Measurements from ENCODE around the gene FGFBP2.

FGFBP2 gene

DNA sequence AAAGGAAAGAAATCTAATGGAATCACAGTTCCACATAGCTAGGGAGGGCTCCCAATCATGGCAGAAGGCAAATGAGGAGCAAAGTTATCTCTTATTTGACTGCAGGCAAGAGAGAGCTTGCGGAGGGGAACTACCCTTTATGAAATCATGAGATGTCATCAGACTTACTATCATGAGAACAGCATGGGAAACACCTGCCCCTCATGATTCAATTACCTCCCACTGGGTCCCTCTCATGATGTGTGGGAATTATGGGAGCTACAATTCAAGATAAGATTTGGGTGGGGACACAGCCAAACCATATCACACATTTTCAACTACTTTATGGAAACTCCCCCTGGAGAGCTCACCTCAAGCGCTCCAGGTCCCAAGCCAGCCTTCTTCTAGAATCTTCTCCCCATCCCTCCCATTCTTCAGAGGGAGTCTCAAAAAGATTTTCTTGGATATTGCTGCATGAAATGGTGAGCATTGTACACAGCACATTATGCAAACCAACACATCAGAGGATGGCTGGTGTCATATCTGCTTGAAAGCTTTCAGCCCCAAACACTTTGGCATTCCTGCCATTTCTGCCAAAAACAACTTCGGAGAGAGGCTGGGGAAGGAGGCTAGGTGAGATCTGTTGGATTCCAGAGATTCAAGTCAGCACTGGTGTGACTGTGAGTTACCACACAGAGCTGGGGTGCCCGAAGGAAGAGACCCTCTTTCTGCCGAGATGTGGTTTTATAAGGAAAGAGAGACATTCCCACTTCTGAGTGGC, 31.3 kb downstream of the FGFBP2 start:
- TF ChIP-seq, protein P1, sequence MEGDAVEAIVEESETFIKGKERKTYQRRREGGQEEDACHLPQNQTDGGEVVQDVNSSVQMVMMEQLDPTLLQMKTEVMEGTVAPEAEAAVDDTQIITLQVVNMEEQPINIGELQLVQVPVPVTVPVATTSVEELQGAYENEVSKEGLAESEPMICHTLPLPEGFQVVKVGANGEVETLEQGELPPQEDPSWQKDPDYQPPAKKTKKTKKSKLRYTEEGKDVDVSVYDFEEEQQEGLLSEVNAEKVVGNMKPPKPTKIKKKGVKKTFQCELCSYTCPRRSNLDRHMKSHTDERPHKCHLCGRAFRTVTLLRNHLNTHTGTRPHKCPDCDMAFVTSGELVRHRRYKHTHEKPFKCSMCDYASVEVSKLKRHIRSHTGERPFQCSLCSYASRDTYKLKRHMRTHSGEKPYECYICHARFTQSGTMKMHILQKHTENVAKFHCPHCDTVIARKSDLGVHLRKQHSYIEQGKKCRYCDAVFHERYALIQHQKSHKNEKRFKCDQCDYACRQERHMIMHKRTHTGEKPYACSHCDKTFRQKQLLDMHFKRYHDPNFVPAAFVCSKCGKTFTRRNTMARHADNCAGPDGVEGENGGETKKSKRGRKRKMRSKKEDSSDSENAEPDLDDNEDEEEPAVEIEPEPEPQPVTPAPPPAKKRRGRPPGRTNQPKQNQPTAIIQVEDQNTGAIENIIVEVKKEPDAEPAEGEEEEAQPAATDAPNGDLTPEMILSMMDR (conservative IDR thresholded peaks at IDR 0.05; ENCODE audit: low read depth, low read length), result no peak
- no peak for DNase-seq (ENCODE audit: low read depth)
- no peak overlapping the region for H3K4me3 ChIP-seq (ENCODE audit: low read depth, low read length)

DNA sequence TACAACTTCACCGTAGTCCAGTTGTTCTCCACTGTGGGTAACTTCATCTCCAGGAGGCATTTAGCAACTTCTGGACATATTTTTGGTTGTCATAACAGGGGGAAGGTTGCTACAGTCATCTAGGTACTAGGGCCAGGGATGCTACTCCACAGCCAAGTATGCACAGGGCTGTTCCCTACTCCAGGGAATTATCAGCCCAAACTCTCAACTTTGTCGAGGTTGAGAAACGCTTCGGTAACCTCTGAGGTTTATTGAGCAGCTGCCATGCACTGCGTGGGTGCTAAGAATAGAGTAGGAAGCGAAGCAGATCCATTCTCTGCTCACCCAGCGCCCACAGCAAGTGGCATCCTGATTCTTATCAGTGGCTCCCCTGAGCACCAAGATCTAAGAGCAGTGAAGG, 32.7 kb downstream of the FGFBP2 start:
- no peak for DNase-seq (ENCODE audit: low read depth)
- TF ChIP-seq, protein P1 (conservative IDR thresholded peaks at IDR 0.05; ENCODE audit: low read depth, low read length), result no peak
- H3K4me3 ChIP-seq (ENCODE audit: low read depth, low read length), result no peak overlapping the region

DNA sequence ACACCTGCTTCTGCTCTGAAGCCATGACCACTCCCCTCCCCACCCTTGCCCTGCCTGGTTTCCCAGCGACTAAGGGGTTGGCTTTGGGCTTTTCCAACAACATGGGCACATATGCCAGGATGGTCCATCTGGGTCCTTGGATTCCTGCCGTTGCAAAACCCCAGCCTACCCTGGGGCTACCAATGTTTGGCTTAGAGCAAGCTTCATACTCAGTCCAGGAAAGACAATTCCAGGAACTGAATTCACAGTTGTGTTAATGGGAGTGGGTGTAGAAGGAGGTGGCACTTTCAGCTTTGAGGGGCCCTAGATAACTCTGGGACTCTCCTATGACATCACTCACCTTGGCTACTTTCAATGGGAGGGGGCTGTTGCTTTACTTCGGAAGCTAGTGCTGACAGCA, 33.4 kb downstream of the FGFBP2 start:
- no peak overlapping the region for H3K4me3 ChIP-seq (ENCODE audit: low read depth, low read length)
- TF ChIP-seq, protein P1 (conservative IDR thresholded peaks at IDR 0.05; ENCODE audit: low read depth, low read length), result no peak
- no peak for DNase-seq (ENCODE audit: low read depth)

DNA sequence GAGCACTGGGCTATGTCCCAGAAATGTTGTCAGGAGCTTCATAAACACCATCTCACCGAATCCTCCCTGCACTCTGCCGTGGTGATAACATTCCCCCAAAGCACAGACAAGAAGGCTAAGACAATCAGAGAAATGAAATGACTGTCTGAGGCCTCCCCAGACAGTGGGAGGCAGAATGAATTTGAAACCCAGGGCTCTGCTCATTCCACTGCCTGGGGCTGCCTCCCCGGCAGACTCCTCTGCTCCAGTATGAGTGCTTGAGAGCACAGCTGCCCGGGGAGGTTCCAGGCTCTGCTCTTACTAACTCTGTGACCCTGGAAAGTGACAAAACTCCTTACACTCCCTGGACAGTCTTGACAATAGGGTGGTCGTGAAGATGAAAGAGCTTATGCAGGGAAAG, 34.1 kb downstream of the FGFBP2 start:
- no peak for DNase-seq (ENCODE audit: low read depth)
- no peak overlapping the region for H3K4me3 ChIP-seq (ENCODE audit: low read depth, low read length)
- TF ChIP-seq, protein P1 (conservative IDR thresholded peaks at IDR 0.05; ENCODE audit: low read depth, low read length), result no peak

DNA sequence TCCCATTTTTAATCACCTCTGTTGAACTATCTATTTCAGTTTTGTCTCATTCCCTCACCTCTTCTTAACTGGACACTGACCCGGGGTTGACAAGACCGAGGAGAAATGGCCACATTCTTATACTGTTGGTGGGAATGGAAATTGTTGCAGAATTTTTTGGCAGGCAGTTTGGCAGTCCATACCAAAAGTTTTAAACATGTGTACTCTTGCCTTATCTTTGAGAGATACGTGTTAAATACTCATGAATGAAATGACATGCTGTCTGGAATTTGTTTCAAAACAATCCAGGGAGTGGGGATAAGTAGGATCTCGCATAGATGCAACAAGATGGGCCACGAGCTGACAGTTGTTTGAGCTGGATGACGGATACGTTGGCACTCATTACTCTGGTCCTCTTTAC, 36.5 kb downstream of the FGFBP2 start:
- no peak overlapping the region for H3K4me3 ChIP-seq (ENCODE audit: low read depth, low read length)
- DNase-seq (ENCODE audit: low read depth), result peak; percentile 39
- TF ChIP-seq, protein P1 (conservative IDR thresholded peaks at IDR 0.05; ENCODE audit: low read depth, low read length), result no peak

DNA sequence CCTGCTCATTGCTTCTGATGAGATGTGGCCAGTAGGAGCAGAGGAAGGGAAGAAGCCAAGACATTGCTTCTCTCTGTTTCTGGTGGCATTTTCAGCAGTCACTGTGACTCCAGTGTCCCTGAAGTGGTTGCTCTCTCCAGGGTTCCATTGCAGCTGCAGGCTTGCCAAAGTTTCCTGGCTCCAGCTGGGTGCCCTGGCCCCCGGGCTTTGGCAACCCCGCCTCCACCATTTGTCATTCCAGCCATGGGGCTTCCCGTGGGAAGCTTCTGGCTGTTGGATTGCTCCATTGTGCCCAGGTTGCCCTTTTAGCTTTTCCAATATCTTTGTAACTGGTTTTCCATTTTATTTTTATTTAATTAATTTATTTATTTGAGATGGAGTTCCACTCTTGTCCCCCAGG, 37.1 kb downstream of the FGFBP2 start:
- DNase-seq (ENCODE audit: low read depth), result no peak
- TF ChIP-seq, protein P1 (conservative IDR thresholded peaks at IDR 0.05; ENCODE audit: low read depth, low read length), result no peak
- H3K4me3 ChIP-seq (ENCODE audit: low read depth, low read length), result no peak overlapping the region

DNA sequence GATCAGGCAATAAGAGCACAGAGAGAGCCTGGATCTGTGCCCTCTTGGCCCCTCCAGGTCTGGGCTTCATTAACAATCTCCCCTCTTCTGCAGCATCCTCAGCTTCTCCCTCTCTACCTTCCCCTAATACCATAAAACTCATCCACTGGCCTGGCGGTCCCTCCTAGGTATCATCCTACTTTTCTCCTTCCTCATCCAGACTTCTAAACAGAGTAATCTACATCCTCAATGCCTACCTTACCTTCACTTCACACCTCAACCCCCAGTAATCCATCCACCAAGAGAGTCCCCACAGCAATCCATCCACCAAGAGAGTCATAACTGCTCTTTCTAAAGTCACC, 41.4 kb downstream of the FGFBP2 start:
- TF ChIP-seq, protein P1 (conservative IDR thresholded peaks at IDR 0.05; ENCODE audit: low read depth, low read length), result no peak
- H3K4me3 ChIP-seq (ENCODE audit: low read depth, low read length), result no peak overlapping the region
- DNase-seq (ENCODE audit: low read depth), result no peak
